HTERT RPE-1 (cell line): ENCODE measurements around the gene BGLAP.

ENCODE experiments used
- in situ Hi-C: fragments of 300-500 bp; cut with MboI; formaldehyde crosslinking; loops from 4 replicates; pipeline ENCODE4 v1.14.3; 2020; ENCODE audit warnings: low sequenced_read_pairs

BGLAP gene

DNA sequence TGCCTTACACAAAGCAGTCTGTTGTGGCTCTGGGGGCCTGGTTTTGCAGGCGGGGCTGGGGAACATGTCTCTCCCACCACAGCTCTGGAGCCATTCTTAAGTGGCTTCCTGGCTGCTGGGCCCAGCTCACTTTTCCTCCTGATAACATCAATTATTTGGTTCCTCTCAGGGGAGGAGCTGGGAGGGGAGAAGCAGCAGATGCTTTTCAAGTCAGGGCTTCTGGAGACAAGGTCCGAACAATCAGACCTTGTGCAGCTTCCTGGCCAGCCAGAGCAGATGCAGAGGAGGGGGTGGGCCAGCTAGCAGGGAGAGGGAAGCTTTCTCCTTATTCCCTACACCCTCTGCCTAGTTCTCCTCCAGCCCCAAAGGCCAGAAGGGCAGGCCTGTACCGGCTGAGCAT lies 9.5 kb downstream of the BGLAP start:
- in situ Hi-C loops = no loop called here

DNA sequence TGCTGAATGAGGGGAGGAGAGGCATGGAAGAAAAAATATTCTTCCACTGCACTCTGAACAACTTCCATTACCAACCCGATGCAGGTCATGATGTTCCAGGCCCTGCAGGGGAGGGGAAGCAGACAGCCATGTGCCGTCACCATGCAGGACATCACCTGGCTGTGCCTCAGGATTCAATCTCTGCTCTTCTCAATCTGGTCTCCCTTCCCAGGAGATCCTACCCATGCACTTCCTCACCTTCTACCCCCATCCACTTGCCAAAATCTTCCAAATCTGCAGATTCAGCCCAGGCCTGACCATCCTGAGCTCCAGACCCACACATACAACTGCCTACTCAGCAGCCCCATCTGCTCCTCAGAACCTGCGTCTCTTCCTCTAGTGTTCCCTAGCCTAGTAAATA lies 11.7 kb downstream of the BGLAP start:
- in situ Hi-C loops = no loop called here

DNA sequence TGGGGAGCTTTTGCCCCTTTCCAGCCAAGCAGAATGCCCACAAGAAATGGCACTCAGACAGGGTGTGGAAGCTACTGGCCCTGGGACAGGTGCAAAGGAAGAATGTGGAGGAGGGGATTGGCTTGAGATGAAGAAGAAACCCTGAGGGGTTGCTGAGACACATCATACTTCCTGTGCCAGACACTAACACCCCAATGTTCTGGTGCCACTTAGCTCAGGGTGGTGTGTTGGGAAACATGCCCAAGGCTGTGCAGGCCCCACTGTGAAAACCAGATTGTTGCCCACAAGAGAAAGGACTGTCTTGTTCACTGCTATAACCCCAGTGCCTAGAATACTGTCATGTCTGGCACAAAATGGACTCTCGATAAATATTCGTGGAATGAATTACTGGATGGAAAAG lies 15.7 kb downstream of the BGLAP start:
- in situ Hi-C loops = no loop called here

DNA sequence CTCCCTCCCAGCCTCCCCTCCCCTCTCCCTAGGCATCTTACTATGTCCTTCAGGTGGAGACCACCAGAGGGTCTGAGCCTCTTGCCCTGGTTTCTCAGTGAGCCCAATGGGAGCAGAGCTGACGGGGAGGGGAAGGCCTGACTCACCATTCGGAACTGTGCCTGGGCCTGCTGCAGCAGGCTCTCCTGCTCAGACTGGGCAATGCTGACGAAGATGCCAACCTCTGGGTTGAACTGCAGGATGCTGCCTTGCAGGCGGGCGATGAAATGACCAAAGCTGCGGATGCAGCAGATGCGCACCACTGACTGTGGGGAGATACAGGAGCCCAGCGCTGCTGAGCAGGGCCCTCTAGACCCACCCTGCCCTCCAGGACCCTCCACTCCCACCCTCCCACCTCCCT lies 16.9 kb downstream of the BGLAP start:
- in situ Hi-C loops = no loop called here

DNA sequence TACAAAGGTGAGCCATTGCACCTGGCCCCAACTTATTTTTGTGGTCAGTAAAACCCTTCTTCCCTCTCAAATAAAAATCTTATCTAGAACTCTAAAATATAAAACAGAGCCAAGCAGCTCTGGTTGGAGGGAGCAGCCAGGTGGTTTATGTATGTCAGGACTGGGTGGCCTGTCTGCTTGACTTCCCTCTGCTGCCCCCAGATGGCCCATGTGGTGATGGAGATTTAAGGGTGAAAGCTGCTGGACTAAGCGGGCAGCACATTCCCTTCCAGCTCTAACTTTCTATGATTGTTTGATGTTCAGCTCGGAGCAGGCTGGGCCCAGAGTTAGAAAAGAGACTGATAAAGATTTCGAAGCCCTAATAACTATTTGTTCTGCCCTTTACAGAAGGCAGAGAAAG lies 17.8 kb downstream of the BGLAP start:
- in situ Hi-C loops = no loop called here

DNA sequence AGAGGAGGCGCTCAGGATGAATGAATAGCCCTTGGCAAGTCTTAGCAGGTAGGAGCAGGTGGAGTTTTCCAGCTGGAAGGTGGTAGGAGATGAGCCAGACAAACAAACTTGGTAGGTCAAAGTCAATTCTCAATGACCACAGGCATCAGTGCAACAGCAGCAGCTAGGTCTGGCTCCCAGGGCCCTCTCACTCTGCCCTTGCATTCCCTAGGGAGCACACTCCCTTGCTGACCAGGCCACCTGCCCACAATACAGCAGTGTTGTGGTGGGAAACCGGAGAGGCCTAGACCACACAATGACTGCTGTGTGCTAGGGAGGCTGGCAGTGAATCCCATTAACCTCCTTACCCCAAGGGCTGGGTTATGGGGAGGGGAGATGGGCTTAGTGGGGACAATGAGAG lies 18.9 kb downstream of the BGLAP start:
- in situ Hi-C loops = no loop called here

DNA sequence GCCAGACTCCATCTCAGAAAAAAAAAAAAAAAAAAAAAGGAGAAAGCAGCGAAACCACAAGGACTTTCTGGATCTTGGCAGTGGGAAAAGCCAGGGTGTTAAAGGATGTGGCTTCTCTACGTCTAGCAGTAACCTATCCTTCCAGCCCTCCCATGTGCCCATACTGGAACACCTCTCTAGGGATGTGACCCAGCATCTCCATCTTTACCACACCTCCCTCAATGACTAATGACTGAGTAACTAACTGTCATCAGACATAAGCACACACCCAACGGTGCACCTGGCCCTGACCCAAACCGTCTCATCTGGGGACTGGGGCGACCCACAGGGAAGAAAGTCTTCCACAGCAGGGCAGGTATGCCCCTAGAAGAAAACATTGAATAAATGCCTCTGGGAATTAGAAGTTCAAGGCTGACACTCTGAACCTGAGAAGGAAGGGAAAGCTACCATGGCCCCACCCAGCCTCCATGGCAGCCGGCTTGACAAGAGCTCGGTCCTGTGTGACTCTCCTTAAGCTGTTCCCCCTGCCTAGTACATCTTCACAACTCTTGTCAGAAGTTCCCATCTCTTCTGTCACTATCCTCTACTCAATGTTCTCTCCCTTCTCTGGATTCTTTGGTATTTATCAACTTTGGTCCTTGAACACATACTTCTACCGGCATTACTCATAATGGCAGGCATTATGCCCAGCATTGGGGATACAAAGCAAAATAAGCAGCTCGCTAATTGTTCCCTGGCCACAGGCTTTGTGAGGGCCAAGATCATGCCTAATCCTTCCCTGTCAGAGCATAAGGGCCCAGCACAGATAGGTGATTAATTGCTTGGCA lies 20.7 kb downstream of the BGLAP start:
- in situ Hi-C loops = no loop called here

DNA sequence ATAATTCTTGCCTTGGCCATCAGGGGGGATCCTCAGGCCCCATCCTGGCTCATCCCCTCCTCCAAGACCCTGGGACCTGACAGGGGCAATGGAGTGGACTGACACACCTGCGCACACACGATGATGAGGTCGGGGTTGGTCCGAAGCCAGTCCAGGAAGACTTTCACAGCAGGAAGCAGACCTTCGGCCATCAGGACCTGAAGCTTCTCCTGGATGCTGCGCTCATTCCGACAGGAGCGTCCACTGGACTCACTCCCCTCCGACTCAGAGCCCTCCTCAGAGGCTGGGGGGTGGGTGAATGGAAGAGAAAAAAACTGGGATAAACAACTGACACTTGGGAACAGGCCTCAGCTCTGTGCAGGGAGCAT lies 21.3 kb downstream of the BGLAP start:
- in situ Hi-C loops = no loop called here

DNA sequence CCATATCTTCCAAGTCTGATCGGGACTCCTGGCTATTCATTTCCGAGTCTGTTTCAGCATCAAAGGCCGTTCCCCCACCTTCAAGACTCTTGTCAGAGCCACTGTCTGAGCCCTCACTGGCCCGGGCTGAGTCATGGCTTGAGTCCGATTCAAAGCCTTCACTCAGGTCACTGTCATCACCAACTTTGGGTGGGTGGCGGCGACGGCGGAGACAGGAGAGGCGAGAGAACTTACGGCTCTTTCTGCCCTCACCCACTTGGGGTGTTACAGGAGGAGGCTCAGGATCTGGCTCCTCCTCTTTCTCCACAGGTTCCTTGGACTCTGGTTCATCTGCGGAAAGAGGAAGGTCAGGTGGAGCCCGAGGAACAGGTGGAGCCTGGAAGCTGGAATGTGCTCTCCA lies 24.1 kb downstream of the BGLAP start:
- in situ Hi-C loops = no loop called here

DNA sequence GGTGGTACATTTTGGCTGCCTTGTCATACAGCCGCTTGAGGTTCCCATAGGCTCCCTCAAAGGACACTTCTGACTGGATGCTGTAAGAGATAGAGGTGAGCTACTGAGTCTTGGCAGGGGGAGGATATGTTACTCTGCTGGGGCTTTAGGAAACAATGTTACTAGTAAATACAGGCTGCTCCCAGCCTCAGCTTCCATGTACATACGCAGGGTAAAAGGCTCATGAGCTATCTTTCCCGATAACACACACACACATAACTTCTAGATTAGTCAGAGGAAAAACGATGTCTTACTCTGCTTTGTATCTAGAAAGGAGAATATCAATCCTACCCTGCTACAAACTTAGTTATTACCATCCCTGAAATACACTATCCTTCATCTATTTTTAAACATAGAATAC lies 26.4 kb downstream of the BGLAP start:
- in situ Hi-C loops = no loop called here

DNA sequence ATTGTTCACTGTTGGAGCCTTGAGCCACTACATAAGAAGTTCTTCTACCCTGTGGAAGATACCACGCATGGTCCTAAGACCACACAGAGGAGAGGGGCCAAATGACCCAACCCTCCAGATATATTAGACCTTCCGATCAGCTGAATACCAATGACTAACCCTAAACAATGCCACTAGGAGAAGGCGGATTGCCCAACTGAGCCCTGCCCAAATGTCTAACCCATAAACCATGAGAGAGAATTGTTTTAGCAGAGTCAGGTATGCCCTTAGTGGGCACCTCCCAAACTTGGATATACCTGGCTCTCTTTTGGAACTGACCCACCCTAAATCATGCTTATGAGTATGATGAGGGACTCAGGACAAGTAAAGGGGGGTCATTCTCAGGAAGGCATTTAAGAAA lies 28.3 kb downstream of the BGLAP start:
- in situ Hi-C loops = no loop called here

DNA sequence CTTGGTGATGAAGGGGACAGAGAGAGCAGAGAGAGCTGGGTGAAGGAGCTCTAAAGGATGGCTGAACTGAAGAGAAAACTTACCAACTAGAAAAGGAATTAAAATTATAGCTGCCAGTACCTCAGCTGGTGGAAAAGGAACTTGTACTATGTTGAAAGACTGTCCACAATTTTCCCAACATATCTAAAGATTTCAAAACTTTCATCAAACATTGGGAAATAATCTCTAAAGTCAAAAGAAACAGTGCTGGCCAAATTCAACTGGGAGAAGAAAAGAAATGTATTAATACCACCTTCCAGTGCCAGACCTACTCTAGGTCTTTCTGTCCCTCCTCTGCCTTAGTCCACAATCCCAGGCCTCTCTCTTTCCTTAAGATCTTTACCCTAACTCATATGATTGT lies 34.5 kb downstream of the BGLAP start:
- in situ Hi-C loops = no loop called here

DNA sequence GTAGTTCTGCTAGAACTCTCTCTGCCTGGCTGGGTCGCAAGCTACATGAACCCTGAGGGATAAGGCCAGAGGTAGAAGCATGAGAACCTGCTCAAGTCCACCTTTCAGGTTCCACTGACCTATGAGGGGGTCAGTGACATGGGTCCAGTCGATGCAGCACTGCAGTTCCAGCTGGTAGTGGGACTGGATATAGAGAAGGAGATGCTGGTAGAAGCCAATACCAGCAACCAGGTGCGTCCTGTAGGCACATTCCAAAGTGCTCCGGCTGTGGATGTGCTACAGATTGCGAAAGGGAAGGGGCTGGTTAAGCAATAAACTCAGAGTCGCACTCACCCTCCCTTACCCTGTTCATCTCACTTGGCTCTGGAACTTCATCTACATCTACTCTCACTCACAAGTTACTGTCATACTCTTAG lies 35.0 kb downstream of the BGLAP start:
- in situ Hi-C loops = no loop called here

DNA sequence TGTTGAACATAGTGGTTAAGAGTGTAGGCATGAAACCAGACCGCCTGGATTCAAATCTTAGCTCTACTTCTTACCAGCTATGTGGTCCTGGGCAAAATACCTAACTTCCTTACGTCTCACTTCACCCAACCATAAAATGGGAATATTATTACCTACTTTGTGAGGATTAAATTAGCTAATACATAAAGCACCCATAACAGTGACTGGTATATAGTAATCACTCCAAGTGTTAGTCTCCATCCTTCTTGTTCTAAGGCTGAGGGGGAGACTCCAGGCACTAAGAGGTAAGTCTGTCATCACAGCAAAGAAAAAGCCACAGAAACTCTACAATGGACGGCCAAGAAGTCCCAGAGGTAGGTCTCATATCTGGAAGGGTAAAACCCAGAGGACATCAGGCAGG lies 37.9 kb downstream of the BGLAP start:
- in situ Hi-C loops = no loop called here

DNA sequence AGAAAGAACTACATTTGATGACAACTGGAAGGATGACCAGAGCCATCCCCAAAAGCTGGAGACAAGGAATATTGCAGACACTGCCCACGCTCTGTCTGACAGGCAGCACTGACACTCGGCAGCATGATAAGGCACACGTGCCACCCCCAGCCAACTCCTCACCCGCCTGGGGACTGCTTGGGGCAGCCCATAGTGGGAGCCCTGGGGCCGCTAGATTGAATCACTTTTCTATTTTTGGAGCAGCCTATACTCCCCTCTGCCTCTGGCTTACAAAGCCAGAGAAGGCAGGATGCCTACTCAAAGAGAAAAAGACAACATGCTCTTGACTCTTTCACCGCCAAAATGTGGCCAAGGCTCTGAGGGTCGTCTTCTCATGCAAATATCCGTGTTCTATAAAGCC lies 39.3 kb downstream of the BGLAP start:
- in situ Hi-C loops = no loop called here

DNA sequence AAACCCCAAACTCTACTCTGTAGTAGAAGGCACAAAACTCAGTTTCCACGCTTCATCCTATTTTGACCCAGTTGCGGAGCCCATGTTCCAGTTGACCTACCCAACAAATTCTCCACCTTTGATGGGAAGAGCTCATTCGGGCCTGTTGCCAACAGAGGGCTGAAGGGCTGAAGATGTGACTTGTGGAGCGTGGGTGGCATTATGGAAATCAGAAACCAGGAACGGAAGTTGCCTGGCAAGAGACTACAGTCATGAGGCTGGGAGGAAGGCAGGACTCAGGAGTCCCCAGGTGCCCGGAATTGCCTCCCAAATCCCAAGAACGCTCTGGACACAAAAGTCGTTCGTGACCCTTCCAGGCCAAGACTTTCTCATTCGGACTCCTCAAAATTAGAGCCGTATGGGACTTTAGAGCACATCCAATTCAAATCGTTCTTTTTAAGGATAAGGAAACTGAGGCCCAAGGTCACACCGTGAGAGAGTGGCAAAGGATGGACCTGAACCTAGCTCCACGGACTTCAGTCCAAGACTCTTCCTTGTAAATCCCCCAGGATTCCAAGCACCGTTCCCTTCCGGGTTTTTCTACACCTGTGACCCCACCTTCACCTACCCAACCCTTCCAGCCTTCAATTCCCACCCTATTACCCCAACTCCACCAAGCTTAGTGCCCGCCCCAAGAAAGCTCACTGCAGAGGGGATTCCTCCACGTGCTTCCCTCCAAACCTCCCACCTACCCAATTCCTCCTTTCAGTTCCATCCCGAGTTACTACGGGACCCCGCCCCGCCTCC lies 39.9 kb downstream of the BGLAP start:
- in situ Hi-C loops = no loop called here

DNA sequence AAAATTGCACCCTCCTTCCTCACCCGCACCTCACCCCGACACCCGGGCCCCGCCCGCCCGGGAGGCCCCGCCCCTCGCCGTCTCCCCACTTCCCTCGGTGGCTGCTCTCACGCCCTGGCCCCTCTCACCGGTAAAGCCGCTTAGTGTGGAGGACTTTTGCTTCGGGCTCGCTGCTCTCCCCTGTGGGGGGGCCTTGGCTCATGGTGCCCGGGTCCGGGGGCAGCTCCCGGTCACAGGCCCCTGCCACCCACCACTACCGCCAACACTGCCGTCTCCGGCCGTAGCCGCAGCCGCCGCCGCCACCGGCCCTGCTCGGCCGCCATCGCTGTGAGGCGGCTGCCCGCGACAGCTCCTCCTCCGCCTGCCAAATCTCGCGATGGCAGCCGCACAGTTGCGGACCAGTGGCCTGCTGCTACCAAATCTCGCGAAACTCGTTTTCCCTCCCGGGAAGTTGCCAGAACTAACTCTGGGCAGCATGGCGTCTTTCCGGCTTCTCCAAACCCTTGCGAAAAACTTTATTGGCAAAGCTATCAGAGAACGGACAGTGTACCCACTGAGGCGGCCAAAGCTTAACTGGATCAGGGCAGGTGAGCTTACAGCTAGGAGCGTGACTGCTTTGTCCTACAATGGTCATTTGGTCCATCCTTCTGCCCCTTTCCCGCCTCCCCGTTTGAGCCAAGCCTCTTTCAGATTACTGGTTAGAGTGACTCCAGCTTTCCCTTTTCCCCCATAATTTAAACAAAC lies 40.7 kb downstream of the BGLAP start, which contains the start of gene SMG5:
Gene SMG5 (minus strand): TSS at position 347 of the 744 bp plus-strand sequence. CDS start 145 bp downstream, at position 202.
- in situ Hi-C loops = no loop called here

DNA sequence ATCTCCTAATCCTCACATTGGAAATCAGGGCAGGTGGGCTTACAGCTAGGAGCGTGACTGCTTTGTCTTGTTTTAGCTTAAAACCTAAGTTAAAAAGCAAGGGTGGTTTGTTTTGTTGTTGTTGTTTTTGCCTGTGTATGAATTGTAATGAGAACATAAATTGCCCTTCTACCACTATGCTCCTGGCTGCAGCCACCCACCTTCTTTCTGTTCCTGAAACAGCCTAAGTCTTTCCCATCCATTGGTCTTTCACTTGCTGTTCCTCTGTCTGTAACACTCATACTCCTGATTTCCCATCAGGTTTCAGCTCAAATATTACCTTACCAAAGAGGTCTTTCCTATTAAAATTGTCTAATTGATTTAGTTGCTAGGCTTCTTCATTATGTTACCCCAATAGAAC lies 41.5 kb downstream of the BGLAP start:
- in situ Hi-C loops = no loop called here

DNA sequence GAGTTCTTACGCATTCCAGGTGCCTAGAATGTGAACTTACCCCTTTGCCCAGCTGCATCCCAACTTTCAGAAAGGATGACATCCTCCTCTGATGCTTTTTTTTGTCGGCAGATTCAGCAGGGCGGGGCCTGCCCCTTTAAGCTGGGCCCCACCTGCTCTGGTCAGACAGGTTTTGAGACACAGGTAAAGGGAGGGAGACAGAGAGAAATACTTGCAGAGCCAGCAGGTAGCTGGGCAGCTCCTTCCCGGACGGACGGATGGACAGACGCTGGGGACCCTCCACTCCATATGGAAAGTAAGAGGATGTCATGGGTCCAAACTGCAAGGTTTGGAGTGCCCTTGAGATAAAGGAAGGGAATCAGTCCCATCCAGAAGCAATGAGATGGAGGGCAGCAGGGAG lies 42.1 kb downstream of the BGLAP start, which contains the start of gene TMEM79:
Gene TMEM79 (plus strand): TSS at position 214 of the 400 bp plus-strand sequence. CDS start 902 bp downstream, outside the sequence.
- in situ Hi-C loops = no loop called here

DNA sequence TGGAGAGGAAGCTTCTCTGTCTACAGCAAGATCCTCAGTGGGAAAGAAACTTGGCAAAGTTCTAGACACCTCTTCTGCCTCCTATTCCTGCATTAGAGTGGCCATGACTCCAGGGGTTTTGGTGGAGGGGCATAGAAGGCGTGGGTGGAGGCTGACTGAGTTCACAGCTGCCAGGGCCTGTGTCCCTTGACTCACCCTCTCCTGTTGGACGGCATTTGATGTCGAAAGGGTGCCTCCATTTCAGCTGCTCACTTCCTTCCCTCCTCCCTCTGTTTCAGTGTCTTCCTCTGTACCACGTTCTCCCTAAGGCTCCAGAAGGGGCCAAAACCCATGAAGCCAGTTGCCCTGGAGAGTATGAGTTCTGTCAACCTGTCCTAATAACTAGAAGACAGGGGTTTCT lies 42.8 kb downstream of the BGLAP start:
- in situ Hi-C loops = no loop called here

DNA sequence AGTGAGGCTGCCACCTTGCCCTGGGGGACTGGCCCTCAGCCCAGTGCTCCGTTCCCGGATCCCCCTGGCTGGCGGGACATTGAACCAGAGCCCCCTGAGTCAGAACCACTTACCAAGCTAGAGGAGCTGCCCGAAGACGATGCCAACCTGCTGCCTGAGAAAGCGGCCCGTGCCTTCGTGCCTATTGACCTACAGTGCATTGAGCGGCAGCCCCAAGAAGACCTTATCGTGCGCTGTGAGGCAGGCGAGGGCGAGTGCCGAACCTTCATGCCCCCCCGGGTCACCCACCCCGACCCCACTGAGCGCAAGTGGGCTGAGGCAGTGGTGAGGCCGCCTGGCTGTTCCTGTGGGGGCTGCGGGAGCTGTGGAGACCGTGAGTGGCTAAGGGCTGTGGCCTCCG lies 43.5 kb downstream of the BGLAP start:
- in situ Hi-C loops = no loop called here
